Neuronal stem cell (in vitro differentiated cells): ENCODE data around the gene FPGS.

ENCODE experiments used
- DNase-seq: peaks from one replicate; pipeline ENCODE4 v3.0.0-alpha.2; 2013; ENCODE audit warnings: low spot score
- H2AFZ ChIP-seq: one replicate; pipeline ENCODE4 v1.6.1; 2013; ENCODE audit warnings: mild to moderate bottlenecking, low read length, inconsistent platforms
- H2AK5ac ChIP-seq: 2 replicates; pipeline ENCODE4 v1.6.1; 2013; ENCODE audit warnings: low read depth, mild to moderate bottlenecking, inconsistent platforms, low read length, moderate library complexity, mixed read lengths
- H2BK120ac ChIP-seq: 2 replicates; pipeline ENCODE4 v1.6.1; 2013; ENCODE audit warnings: low read depth, mild to moderate bottlenecking, inconsistent platforms, low read length, moderate library complexity, mixed read lengths
- H2BK12ac ChIP-seq: one replicate; pipeline ENCODE4 v1.6.1; 2013; ENCODE audit warnings: low read length, inconsistent platforms
- H2BK15ac ChIP-seq: 2 replicates; pipeline ENCODE4 v1.6.1; 2013; ENCODE audit warnings: mild to moderate bottlenecking, low read length, inconsistent platforms, mixed read lengths
- H2BK5ac ChIP-seq: one replicate; pipeline ENCODE4 v1.6.1; 2013; ENCODE audit warnings: inconsistent platforms, mild to moderate bottlenecking, low read length, moderate library complexity
- H3K14ac ChIP-seq: one replicate; pipeline ENCODE4 v1.6.1; 2013; ENCODE audit warnings: low read length, inconsistent platforms
- H3K18ac ChIP-seq: 2 replicates; pipeline ENCODE4 v1.6.1; 2013; ENCODE audit warnings: low read length, inconsistent platforms
- H3K23ac ChIP-seq: 2 replicates; pipeline ENCODE4 v1.6.1; 2013; ENCODE audit warnings: low read depth, mild to moderate bottlenecking, mixed read lengths, low read length, inconsistent platforms; ENCODE audit not compliant: poor library complexity
- H3K27ac ChIP-seq: replicated peaks from 3 replicates; pipeline ENCODE4 v1.5.1; 2013; ENCODE audit warnings: low read length, inconsistent platforms
- H3K27me3 ChIP-seq, 3 experiments: 2 replicates each; pipeline ENCODE4 v1.6.1; 2013; ENCODE audit warnings: low read length in 3 of 3, mild to moderate bottlenecking in 2 of 3, inconsistent platforms in 1 of 3, low read depth in 1 of 3, mixed read lengths in 1 of 3, moderate library complexity in 1 of 3; ENCODE audit not compliant: control insufficient read depth in 3 of 3, insufficient read depth in 3 of 3
- H3K36me3 ChIP-seq, 2 donors: replicated peaks in 1 of 2; 2 replicates each; pipeline ENCODE4 v1.6.1; 2013; ENCODE audit warnings: low read length in 2 of 2; ENCODE audit not compliant: control insufficient read depth in 2 of 2, insufficient read depth in 2 of 2
- H3K4ac ChIP-seq: 2 replicates; pipeline ENCODE4 v1.6.1; 2013; ENCODE audit warnings: inconsistent platforms, mild to moderate bottlenecking, low read length, moderate library complexity
- H3K4me1 ChIP-seq, 2 donors: 1 replicate in 1 of 2; 2 replicates in 1 of 2; pipeline ENCODE4 v1.6.1; 2013; ENCODE audit warnings: low read length in 2 of 2, low read depth in 1 of 2; ENCODE audit not compliant: control insufficient read depth in 2 of 2, insufficient read depth in 1 of 2
- H3K4me2 ChIP-seq: one replicate; pipeline ENCODE4 v1.6.1; 2013; ENCODE audit warnings: mild to moderate bottlenecking, low read length, inconsistent platforms; ENCODE audit not compliant: insufficient read depth, poor library complexity, severe bottlenecking
- H3K4me3 ChIP-seq, 2 donors: 2 replicates each; pipeline ENCODE4 v1.5.1; 2013; ENCODE audit warnings: low read length in 2 of 2, mild to moderate bottlenecking in 2 of 2, inconsistent platforms in 1 of 2, moderate library complexity in 1 of 2
- H3K79me1 ChIP-seq: one replicate; pipeline ENCODE4 v1.6.1; 2013; ENCODE audit warnings: low read depth, mild to moderate bottlenecking, inconsistent platforms, low read length, moderate library complexity
- H3K9ac ChIP-seq: one replicate; pipeline ENCODE4 v1.6.1; 2013; ENCODE audit warnings: mild to moderate bottlenecking, low read depth, low read length, inconsistent platforms; ENCODE audit not compliant: poor library complexity
- H3K9me3 ChIP-seq, 2 donors: replicated peaks in 1 of 2; 2 replicates each; pipeline versions ENCODE3 to v1.6.1; 2013; ENCODE audit warnings: low read length in 2 of 2, mild to moderate bottlenecking in 2 of 2, inconsistent platforms in 1 of 2, low read depth in 1 of 2, mixed read lengths in 1 of 2, moderate library complexity in 1 of 2; ENCODE audit not compliant: control insufficient read depth in 2 of 2, insufficient read depth in 1 of 2
- H4K8ac ChIP-seq: one replicate; pipeline ENCODE4 v1.6.1; 2013; ENCODE audit warnings: low read depth, mild to moderate bottlenecking, inconsistent platforms, low read length, moderate library complexity
- H4K91ac ChIP-seq: one replicate; pipeline ENCODE4 v1.6.1; 2013; ENCODE audit warnings: low read length, low read depth, mild to moderate bottlenecking, inconsistent platforms; ENCODE audit not compliant: poor library complexity
- WGBS, 2 donors: extraction: QIAGEN DNeasy Blood & Tissue Kit; methylation state at CpG; one replicate each; pipeline ENCODE4 v1.1.7; 2013; ENCODE audit warnings: missing lambda C conversion rate in 2 of 2, mixed read lengths in 1 of 2; ENCODE audit not compliant: insufficient read length in 2 of 2, insufficient replicate concordance in 1 of 2; ENCODE audit errors: extremely low coverage in 2 of 2; 5-methylcytosine and 5-hydroxymethylcytosine counted together

The FPGS gene

DNA sequence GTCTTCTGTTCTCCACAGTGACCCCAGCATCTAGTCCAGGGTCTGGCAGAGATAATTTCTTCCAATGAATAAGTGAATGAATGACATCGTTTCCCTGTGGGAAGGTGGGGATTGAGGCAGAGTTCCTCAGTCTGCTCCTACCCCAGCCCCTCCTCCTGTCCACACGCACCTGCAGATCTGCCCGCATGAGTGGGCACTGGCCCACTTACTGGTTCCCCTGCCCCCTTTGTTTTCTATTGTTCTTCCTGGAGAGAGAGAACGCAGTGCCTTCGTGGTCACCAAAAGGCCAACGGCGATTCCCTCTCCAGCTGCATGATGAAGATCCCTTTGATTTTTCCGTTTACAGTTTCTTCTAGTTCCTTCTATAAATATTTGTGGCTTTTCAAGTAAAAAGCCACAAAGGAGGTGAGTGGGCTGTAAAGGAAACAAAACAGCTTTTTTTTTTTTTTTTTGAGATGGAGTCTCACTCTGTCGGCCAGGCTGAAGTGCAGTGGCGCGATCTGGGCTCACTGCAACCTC, 5.8 kb upstream of the FPGS start:
- no peaks in the 10 kb centered on the region for H3K27me3 ChIP-seq
- no peak overlapping the region for H3K27ac ChIP-seq
- peaks cover under 1 to 3% of the 10 kb centered on the region in 2 donors for H3K4me1 ChIP-seq
- no peak overlapping the region for H3K14ac ChIP-seq
- no CpG with 5 or more reads among the region's 11 CpGs for WGBS, 2 donors
- DNase-seq: no peak
- H2BK120ac ChIP-seq: no peak overlapping the region
- no peak overlapping the region for H2BK12ac ChIP-seq
- H3K4me2 ChIP-seq: no peak overlapping the region
- no peak overlapping the region for H3K9ac ChIP-seq
- H2BK15ac ChIP-seq: no peak overlapping the region
- H3K9me3 ChIP-seq: no peaks in the 10 kb centered on the region
- H4K8ac ChIP-seq: no peak overlapping the region
- H3K23ac ChIP-seq: no peak overlapping the region
- H2BK5ac ChIP-seq: no peak overlapping the region
- no peak overlapping the region for H2AK5ac ChIP-seq
- no peak overlapping the region for H4K91ac ChIP-seq
- peak overlapping the region; percentile 67 for H3K18ac ChIP-seq
- no peak overlapping the region for H3K4me3 ChIP-seq
- peaks cover 2 to 20% of the 10 kb centered on the region in 2 donors for H3K36me3 ChIP-seq
- H2AFZ ChIP-seq: no peak overlapping the region
- H3K4ac ChIP-seq: no peak overlapping the region
- H3K79me1 ChIP-seq: no peaks in the 10 kb centered on the region

DNA sequence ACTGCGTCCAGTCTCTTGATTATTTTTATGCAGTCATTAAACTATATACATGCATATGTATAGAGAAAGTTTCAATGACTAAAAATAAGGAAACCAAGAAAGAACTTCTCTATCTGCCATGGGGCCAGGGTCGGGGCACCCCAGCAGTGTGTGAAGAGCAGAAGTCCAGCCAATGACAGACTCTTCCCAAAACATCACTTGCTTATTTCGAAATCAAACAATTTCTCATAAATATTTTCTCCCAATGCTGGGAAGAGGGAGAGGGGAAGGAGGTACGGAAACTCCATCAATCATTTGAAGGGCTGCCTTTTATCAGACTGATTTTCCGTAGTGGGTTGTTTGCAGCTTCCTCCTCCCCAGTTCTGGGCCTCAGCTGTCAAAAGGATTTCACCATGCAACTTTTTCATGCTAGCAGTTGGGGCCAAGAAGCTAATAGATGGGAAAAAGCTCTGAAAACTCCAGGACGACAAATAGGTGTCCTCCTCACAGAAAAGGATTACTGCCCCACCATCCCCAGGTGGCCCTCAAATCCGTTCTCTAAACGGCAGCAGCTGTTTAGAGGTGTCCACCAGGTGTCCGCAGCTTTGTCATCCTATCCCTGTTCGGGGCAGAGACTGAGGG, 617 bp upstream of the FPGS start:
- no peak for DNase-seq
- no peak overlapping the region for H3K4ac ChIP-seq
- WGBS, 2 donors: no CpG with 5 or more reads among the region's 10 CpGs

DNA sequence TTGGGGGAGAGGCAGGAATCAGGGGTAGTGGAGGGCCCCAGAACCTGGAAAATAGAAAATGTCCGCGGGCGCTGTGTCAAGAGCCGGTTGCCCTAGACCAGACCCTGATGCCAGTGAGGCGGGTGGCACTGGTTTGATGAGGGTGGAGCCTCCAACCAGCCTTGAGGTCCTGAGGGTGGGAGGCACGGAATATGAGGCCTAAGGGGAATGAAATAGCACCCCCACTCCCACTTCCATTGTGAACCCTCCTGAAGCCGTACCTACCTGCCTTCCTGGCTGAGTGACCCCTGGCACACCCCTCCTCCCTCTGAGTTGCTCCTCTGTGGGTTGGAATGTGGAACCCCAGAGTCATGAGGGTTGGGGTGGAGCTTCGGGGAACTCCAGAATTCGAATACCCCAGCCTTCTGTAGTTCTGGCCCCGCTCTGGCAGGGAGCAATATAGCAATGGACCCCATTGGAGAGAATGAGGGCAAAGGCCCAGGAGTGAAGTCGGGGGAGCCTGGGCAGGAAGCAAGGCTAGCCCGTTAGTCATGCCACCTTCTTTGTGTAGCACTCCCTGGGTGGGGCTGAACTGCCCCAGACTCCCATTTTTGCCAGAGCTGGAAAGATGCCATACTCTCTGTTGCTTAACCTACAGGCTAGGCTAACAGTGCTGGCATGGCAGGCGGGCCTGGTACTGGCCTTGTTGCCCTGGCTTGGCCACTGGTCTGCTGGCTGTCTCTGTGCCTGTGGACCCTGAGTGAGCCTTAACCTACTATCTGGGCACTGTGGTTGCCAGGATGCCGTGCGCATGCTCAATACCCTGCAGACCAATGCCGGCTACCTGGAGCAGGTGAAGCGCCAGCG, 1.0 kb downstream of the FPGS start:
- H3K4me1 ChIP-seq: peaks cover 11 to 15% of the 10 kb centered on the region in 2 donors
- H3K4ac ChIP-seq: no peak overlapping the region
- H3K9ac ChIP-seq: peak overlapping the region; percentile 87
- no CpG with 5 or more reads among the region's 18 CpGs for WGBS, 2 donors
- peaks cover 10% of the 10 kb centered on the region for H3K79me1 ChIP-seq
- H3K9me3 ChIP-seq: no peaks in the 10 kb centered on the region
- peak overlapping the region; percentile 72 for H3K4me2 ChIP-seq
- peak overlapping the region; percentile 100 for H2AFZ ChIP-seq
- no peak overlapping the region for H3K27ac ChIP-seq
- H2BK5ac ChIP-seq: no peak overlapping the region
- no peak overlapping the region for H2BK120ac ChIP-seq
- no peak overlapping the region for H2BK15ac ChIP-seq
- H3K27me3 ChIP-seq: no peaks in the 10 kb centered on the region
- H4K8ac ChIP-seq: peak overlapping the region; percentile 70
- H3K23ac ChIP-seq: no peak overlapping the region
- no peak overlapping the region for H3K14ac ChIP-seq
- peak overlapping the region; percentile 82 to 95 for H3K4me3 ChIP-seq
- H2BK12ac ChIP-seq: no peak overlapping the region
- H3K36me3 ChIP-seq: peaks cover 8 to 45% of the 10 kb centered on the region in 2 donors
- no peak overlapping the region for H4K91ac ChIP-seq
- H3K18ac ChIP-seq: no peak overlapping the region
- H2AK5ac ChIP-seq: no peak overlapping the region
- no peak for DNase-seq

More for the DNA sequence above, 617 bp upstream of the FPGS start:
- Histone ChIP-seq H3K4me1 (peaks cover 11 to 15% of the 10 kb centered on the region in 2 donors), H3K36me3 (peaks cover 3 to 28% of the 10 kb centered on the region in 2 donors), H3K27me3 (no peaks in the 10 kb centered on the region), H3K79me1 (peaks cover 10% of the 10 kb centered on the region), H3K27ac (peak overlapping the region; percentile 13), H3K14ac (no peak overlapping the region), H2BK15ac (no peak overlapping the region), H3K23ac (peak overlapping the region; percentile 50), H2AK5ac (no peak overlapping the region), H3K4me2 (peak overlapping the region; percentile 80), H2BK5ac (no peak overlapping the region), H3K9ac (peak overlapping the region; percentile 12), H2BK120ac (no peak overlapping the region), H3K4me3 (peak overlapping the region; percentile 78 to 95), H2BK12ac (no peak overlapping the region), H4K8ac (no peak overlapping the region), H4K91ac (no peak overlapping the region), H2AFZ (peak overlapping the region; percentile 100), H3K18ac (peak overlapping the region; percentile 97), H3K9me3 (no peaks in the 10 kb centered on the region)

DNA sequence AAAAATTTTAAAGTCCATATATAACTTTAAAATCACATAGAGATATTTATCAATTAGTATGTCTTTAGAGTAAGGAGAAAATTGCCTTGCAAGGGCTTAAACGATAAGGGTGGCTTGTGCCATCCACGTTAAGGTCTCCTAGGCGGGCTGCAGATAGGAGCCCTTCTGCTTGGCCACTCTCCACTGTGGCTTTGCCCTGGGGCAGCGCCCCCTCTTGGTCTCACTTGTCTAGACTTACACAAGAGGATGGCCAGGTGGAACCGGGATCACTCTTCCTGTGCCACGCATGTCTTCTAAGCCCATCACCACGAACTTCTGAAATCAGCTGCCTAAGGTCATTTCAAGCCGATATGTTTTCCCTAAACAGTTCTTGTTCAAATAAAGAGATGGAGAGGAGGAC, 2.9 kb downstream of the FPGS start:
- no peak overlapping the region for H4K91ac ChIP-seq

More for the DNA sequence above, 2.9 kb downstream of the FPGS start:
- no peak overlapping the region for H2BK120ac ChIP-seq
- H3K4ac ChIP-seq: no peak overlapping the region
- no peak overlapping the region for H3K4me3 ChIP-seq
- no peak overlapping the region for H2AK5ac ChIP-seq
- no peak overlapping the region for H2AFZ ChIP-seq
- no peak overlapping the region for H3K18ac ChIP-seq
- H3K79me1 ChIP-seq: peaks cover 13% of the 10 kb centered on the region
- H2BK15ac ChIP-seq: no peak overlapping the region
- H3K14ac ChIP-seq: no peak overlapping the region
- H3K4me2 ChIP-seq: no peak overlapping the region
- peaks cover 18 to 61% of the 10 kb centered on the region in 2 donors for H3K36me3 ChIP-seq
- DNase-seq: no peak
- no peak overlapping the region for H2BK12ac ChIP-seq
- H4K8ac ChIP-seq: no peak overlapping the region
- no peak overlapping the region for H3K27ac ChIP-seq
- no peaks in the 10 kb centered on the region for H3K27me3 ChIP-seq
- no peak overlapping the region for H3K23ac ChIP-seq
- H3K9me3 ChIP-seq: no peaks in the 10 kb centered on the region
- no peak overlapping the region for H2BK5ac ChIP-seq
- no peak overlapping the region for H3K9ac ChIP-seq
- peaks cover 15 to 20% of the 10 kb centered on the region in 2 donors for H3K4me1 ChIP-seq
- no CpG with 5 or more reads among the region's 8 CpGs for WGBS, 2 donors
